B cell (primary cell): ENCODE results near the gene MEPCE. TPM values are rescaled to one million over a fixed set of nuclear protein-coding genes. Genes with fewer than 3 reads are reported as not detected.

Experiments
- ATAC-seq: fragments of 200-7000 bp; cut with Tn5 transposase; one replicate; pipeline ENCODE4 v1.10.0; 2021; ENCODE audit warnings: low read depth, mild to moderate bottlenecking, moderate number of reproducible peaks, moderate library complexity
- CTCF ChIA-PET: fragments of 350-600 bp; sonication (Branson Sonifier 250); formaldehyde crosslinking; loops from one replicate; lab custom pipeline; 2021; ENCODE audit warnings: antibody characterized with exemption, inconsistent platforms; lab: Charles Lee
- POLR2A ChIA-PET: fragments of 350-600 bp; sonication (Branson Sonifier 250); formaldehyde crosslinking; loops from one replicate; lab custom pipeline; 2021; ENCODE audit warnings: antibody characterized with exemption; lab: Charles Lee
- DNase-seq: peaks from one replicate; pipeline ENCODE4 v3.0.0; 2013
- H2AFZ ChIP-seq: 2 replicates; pipeline ENCODE4 v1.6.1; 2012; ENCODE audit warnings: mild to moderate bottlenecking, low read depth, low read length; ENCODE audit not compliant: insufficient read depth, poor library complexity, severe bottlenecking
- H3K27ac ChIP-seq, 2 donors: 1 replicate in 1 of 2; 2 replicates in 1 of 2; pipeline ENCODE4 v1.5.1; 2012 to 2013; ENCODE audit warnings: low read length in 2 of 2, mild to moderate bottlenecking in 2 of 2, moderate library complexity in 1 of 2
- H3K27me3 ChIP-seq, 4 experiments: fragments of 200-600 bp in 1 of 4; sonication (generic) in 1 of 4; replicated peaks in 1 of 4; 1 replicate in 2 of 4; 2 replicates in 2 of 4; pipeline versions ENCODE4 v1.6.1 to v1.7.0; 2013 to 2016; ENCODE audit warnings: low read length in 3 of 4, mild to moderate bottlenecking in 2 of 4, mixed read lengths in 1 of 4, moderate library complexity in 1 of 4; ENCODE audit not compliant: insufficient read depth in 4 of 4, control insufficient read depth in 3 of 4; ENCODE audit errors: control extremely low read depth in 1 of 4
- H3K36me3 ChIP-seq, 2 experiments: replicated peaks in 1 of 2; 1 replicate in 1 of 2; 2 replicates in 1 of 2; pipeline versions ENCODE4 v1.6.1 to v1.7.1; 2013; ENCODE audit warnings: low read length in 1 of 2; ENCODE audit not compliant: insufficient read depth in 2 of 2, control insufficient read depth in 1 of 2; ENCODE audit errors: control extremely low read depth in 1 of 2, extremely low read depth in 1 of 2
- H3K4me1 ChIP-seq, 2 donors: fragments of 200-600 bp in 1 of 2; sonication (generic) in 1 of 2; 1 replicate in 1 of 2; 2 replicates in 1 of 2; pipeline versions ENCODE4 v1.5.1 to v1.6.1; 2013 to 2017; ENCODE audit warnings: low read length in 2 of 2; ENCODE audit not compliant: control insufficient read depth in 2 of 2, insufficient read depth in 2 of 2
- H3K4me2 ChIP-seq: replicated peaks from 2 replicates; pipeline ENCODE3; 2012; ENCODE audit warnings: mild to moderate bottlenecking, low read depth, low read length; ENCODE audit not compliant: poor library complexity, severe bottlenecking
- H3K4me3 ChIP-seq, 5 experiments: fragments of 200-600 bp in 1 of 5; sonication (generic) in 1 of 5; 1 replicate in 3 of 5; 2 replicates in 2 of 5; pipeline versions ENCODE4 v1.5.1 to v1.7.0; 2011 to 2016; ENCODE audit warnings: low read length in 4 of 5, mild to moderate bottlenecking in 4 of 5, low read depth in 2 of 5, control low read depth in 1 of 5, moderate library complexity in 1 of 5; ENCODE audit not compliant: insufficient read depth in 1 of 5; ENCODE audit errors: control extremely low read depth in 1 of 5, extremely low read depth in 1 of 5
- H3K79me2 ChIP-seq: fragments of 200-600 bp; sonication (generic); one replicate; pipeline ENCODE4 v1.6.0; 2016; ENCODE audit warnings: low read length; ENCODE audit not compliant: control insufficient read depth, insufficient read depth
- H3K9ac ChIP-seq: fragments of 200-600 bp; sonication (generic); 2 replicates; pipeline ENCODE4 v1.6.1; 2017; ENCODE audit warnings: mild to moderate bottlenecking, low read length, moderate library complexity
- H3K9me3 ChIP-seq, 3 donors: one replicate each; pipeline versions ENCODE4 v1.6.1 to v1.7.1; 2013; ENCODE audit warnings: low read length in 2 of 3; ENCODE audit not compliant: control insufficient read depth in 2 of 3, insufficient read depth in 1 of 3; ENCODE audit errors: control extremely low read depth in 1 of 3
- H4K20me1 ChIP-seq: 2 replicates; pipeline ENCODE4 v1.6.0; 2012; ENCODE audit warnings: mild to moderate bottlenecking, low read length; ENCODE audit not compliant: insufficient read depth, control insufficient read depth, poor library complexity, severe bottlenecking
- H3K27ac Mint-ChIP-seq: one replicate; pipeline ENCODE4 v1.8.0; 2021; ENCODE audit warnings: mixed read lengths
- H3K27me3 Mint-ChIP-seq: one replicate; pipeline ENCODE4 v1.8.0; 2021; ENCODE audit warnings: mixed read lengths
- H3K4me1 Mint-ChIP-seq: one replicate; pipeline ENCODE4 v1.8.0; 2021; ENCODE audit warnings: mixed read lengths
- H3K4me3 Mint-ChIP-seq: one replicate; pipeline ENCODE4 v1.8.0; 2021; ENCODE audit warnings: mixed read lengths
- H3K9me3 Mint-ChIP-seq: one replicate; pipeline ENCODE4 v1.8.0; 2022; ENCODE audit warnings: mixed read lengths; ENCODE audit not compliant: insufficient read depth
- EZH2 ChIP-seq: IDR thresholded peaks from 2 replicates; pipeline ENCODE4 v1.6.1; 2012; ENCODE audit warnings: borderline replicate concordance, low read depth, mild to moderate bottlenecking, moderate library complexity, low read length; ENCODE audit not compliant: insufficient read depth, poor library complexity, severe bottlenecking
- WGBS: methylation state at CpG from one replicate; pipeline ENCODE4 v1.1.5; 2013; ENCODE audit warnings: missing lambda C conversion rate; ENCODE audit not compliant: insufficient coverage; 5-methylcytosine and 5-hydroxymethylcytosine counted together
- intact Hi-C: fragments of 100-400 bp; cut with micrococcal nuclease; formaldehyde crosslinking; loops from one replicate; pipeline ENCODE4 v1.10.0; 2022
- polyA plus RNA-seq: library from polyadenylated mRNA; depleted of rRNA; stranded (reverse); fragments of >200 nt; gene quantifications from 2 replicates; pipeline ENCODE4 v1.2.3, GENCODE V29; 2012
- total RNA-seq, 2 donors: library from RNA; stranded (reverse); fragments of 120-200 nt in 1 of 2; gene quantifications; 1 replicate in 1 of 2; 2 replicates in 1 of 2; pipeline versions ENCODE4 v1.2.3 to v1.2.4, GENCODE V29; 2013 to 2022
- TF ChIP-seq, protein P1 (sequence below): fragments of 200-600 bp; IDR thresholded peaks from one replicate; pipeline ENCODE4 v1.8.0; 2022; ENCODE audit warnings: antibody characterized with exemption, mild to moderate bottlenecking

Gene MEPCE
- total and polyA plus RNA-seq, 2 donors (not counting 1 experiment from before 2014, with no cell fraction given), result 54.5 to 90.6 TPM

DNA sequence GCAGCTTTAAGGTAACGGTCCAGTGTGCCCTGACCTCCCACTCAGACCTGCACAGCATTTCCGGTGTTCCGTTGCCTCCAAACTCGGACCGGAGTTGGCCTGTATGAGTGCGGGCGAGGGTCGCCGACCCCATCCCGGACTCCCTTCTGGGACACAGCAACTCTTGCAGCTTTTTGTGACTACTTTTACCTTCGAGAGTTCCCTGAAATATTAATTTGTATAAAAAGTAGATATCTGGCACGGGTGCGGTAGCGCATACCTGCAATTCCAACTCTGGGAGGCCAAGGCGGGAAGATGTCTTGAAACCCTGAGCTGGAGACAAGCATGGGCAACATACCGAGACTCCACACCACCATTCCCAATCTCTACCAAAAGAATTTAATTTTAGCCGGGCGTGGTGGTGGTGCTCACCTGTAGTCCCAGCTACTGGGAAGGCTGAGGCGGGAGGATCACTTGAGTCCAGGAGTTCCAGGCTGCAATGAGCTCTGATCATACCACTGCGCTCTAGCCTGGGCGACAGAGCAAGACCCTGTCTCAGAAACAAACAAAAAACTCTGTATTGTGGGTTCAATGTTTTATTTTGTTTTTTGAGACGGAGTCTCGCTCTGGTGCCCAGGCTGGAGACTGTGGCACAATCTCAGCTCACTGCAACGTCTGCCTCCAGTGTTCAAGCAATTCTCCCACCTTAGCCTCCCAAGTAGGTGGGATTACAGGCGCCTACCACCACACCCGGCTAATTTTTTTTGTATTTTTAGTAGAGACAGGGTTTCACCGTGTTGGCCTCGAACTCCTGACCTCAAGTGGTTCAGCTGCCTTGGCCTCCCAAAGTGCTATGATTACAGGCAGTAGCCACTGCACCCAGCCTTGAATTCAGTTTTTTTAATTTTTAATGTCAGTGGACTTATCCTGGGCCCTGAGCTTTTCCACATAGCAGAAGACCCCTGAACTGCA, 7.8 kb downstream of the MEPCE start:
- POLR2A ChIA-PET, result interaction anchor here (0.6 to 1.8 kb wide), 8 partner anchors 9 to 701 kb away, joined by 3 to 19 read pairs (median 4); partner anchors contain the start of genes FBXO24, LRCH4, TSC22D4 and ZCWPW1
- peak overlapping the region; percentile 98 for H3K4me3 Mint-ChIP-seq
- no peaks in the 10 kb centered on the region for H3K27me3 Mint-ChIP-seq
- Histone ChIP-seq H4K20me1 (peaks cover 22% of the 10 kb centered on the region), H3K27ac (no peak overlapping the region), H3K9ac (no peak overlapping the region), H3K27me3 (no peaks in the 10 kb centered on the region), H3K36me3 (peaks cover 5 to 17% of the 10 kb centered on the region in 2 experiments), H2AFZ (no peak overlapping the region), H3K4me1 (peaks cover 10 to 28% of the 10 kb centered on the region in 2 donors), H3K4me2 (peak overlapping the region; percentile 95), H3K79me2 (peaks cover 22% of the 10 kb centered on the region), H3K9me3 (no peaks in the 10 kb centered on the region), H3K4me3 (peak overlapping the region in 1 of 5 experiments; percentile 71)
- ATAC-seq, result no peak
- peaks cover 32% of the 10 kb centered on the region for H3K4me1 Mint-ChIP-seq
- TF ChIP-seq EZH2, result no peak
- TF ChIP-seq, protein P1, sequence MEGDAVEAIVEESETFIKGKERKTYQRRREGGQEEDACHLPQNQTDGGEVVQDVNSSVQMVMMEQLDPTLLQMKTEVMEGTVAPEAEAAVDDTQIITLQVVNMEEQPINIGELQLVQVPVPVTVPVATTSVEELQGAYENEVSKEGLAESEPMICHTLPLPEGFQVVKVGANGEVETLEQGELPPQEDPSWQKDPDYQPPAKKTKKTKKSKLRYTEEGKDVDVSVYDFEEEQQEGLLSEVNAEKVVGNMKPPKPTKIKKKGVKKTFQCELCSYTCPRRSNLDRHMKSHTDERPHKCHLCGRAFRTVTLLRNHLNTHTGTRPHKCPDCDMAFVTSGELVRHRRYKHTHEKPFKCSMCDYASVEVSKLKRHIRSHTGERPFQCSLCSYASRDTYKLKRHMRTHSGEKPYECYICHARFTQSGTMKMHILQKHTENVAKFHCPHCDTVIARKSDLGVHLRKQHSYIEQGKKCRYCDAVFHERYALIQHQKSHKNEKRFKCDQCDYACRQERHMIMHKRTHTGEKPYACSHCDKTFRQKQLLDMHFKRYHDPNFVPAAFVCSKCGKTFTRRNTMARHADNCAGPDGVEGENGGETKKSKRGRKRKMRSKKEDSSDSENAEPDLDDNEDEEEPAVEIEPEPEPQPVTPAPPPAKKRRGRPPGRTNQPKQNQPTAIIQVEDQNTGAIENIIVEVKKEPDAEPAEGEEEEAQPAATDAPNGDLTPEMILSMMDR, result no peak
- intact Hi-C loops, result loop anchor here (2.0 kb wide), 2 partner anchors 41 to 69 kb away; partner anchors contain the start of gene TSC22D4
- DNase-seq, result peak; percentile 38
- WGBS, result 95% methylated on average over 24 of the region's 28 CpGs
- CTCF ChIA-PET, result interaction anchor here (0.5 to 2.1 kb wide), 13 partner anchors 8 to 670 kb away, joined by 3 to 9 read pairs (median 3); partner anchors contain the start of genes MOSPD3 and POP7
- no peaks in the 10 kb centered on the region for H3K9me3 Mint-ChIP-seq
- no peak overlapping the region for H3K27ac Mint-ChIP-seq
